Measurements from ENCODE around the gene PWWP2B.
"Not testable (repeated sequence)": the region's sequence is repeated elsewhere in the genome, so short reads cannot be mapped to it uniquely, and the experiment has no call there.

The PWWP2B gene

DNA sequence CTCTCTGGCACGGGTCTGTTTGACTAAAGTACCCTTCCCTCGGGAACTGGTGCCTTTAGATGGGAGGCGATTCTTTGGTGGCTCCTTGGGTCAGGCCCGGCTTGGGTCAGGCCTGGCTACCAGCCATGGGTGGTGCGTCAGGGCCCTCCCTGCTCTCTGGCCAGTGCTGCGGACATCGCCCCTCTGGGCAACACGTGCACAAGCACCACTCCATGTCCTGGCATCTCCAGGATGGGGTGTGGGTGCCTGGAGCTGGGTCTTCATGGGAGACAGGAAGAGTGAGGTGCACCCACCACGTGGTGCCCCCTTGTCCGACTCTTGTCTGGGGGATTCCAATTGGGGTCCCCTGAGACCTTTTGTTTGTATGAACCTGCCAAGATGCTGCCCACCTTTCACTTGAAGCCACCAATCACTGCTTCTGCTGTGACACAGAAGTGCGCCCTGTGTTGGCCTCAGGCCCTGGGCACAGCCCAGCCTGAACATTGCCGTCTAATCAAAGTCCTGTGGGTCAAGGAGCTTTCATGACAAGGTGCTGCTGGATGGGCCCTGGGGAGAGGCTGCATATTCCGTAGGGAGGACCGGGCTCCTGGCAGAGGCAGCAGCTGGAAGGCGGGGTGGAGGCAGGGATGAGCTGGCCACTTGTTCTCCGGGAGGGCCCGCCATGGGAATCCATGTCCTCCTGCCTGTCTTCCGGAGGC, 11.1 kb upstream of the PWWP2B start:
- no peak for DNase-seq (ENCODE audit: low read depth, low spot score)
- POLR2A ChIA-PET: no interaction called here
- CTCF ChIA-PET: interaction anchor here (1.5 kb wide), 1 partner anchor 25 kb away, joined by 3 read pairs; no protein-coding TSS in a partner anchor
- H3K4me3 ChIP-seq (ENCODE audit: low read depth, low read length): no peak overlapping the region
- no peak for TF ChIP-seq CTCF (IDR thresholded peaks at IDR 0.05; ENCODE audit: insufficient read depth, low read length, missing control alignments)

DNA sequence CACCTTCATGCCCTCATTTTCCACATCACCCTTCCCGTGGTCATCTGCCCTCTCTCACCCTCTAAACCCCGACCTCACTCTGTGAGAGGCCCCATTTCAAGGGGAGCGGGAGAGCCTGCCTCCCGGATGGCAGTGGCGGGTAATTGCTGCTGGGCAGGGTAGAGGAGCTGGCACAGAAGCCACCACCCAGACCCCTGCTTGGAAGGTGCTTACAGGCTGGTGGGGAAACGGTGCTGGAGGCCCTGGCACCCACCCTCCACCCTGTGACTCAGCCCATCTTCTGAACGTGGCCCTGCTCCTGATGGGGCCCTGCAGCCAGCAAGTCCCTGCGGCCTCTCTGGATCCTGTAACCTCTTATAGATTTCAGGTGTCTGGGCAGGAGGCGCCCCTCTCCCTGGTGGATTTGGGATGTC, 10.6 kb upstream of the PWWP2B start:
- no peak overlapping the region for H3K4me3 ChIP-seq (ENCODE audit: low read depth, low read length)
- TF ChIP-seq CTCF (IDR thresholded peaks at IDR 0.05; ENCODE audit: insufficient read depth, low read length, missing control alignments): no peak
- no peak for DNase-seq (ENCODE audit: low read depth, low spot score)
- ChIA-PET CTCF (interaction anchor here (1.5 kb wide), 1 partner anchor 25 kb away, joined by 3 read pairs; no protein-coding TSS in a partner anchor), POLR2A (no interaction called here)

DNA sequence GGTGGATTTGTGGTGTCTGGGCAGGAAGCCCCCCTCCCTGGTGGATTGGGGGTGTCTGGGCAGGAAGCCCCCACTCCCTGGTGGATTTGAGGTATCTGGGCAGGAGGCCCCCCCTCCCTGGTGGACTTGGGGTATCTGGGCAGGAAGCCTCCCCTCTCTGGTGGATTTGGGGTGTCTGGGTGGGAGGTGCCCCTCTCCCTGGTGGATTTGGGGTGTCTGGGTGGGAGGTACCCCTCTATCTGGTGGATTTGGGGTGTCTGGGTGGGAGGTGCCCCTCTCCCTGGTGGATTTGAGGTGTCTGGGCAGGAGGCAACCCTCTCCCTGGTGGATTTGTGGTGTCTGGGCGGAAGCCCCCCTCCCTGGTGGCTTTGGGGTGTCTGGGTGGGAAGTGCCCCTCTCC, 10.1 kb upstream of the PWWP2B start:
- H3K4me3 ChIP-seq (ENCODE audit: low read depth, low read length); POLR2A ChIA-PET; DNase-seq (ENCODE audit: low read depth, low spot score): not testable (repeated sequence)
- CTCF ChIA-PET: interaction anchor here (0.7 to 0.9 kb wide), 2 partner anchors 24 to 61 kb away, joined by 4 to 5 read pairs; no protein-coding TSS in a partner anchor

DNA sequence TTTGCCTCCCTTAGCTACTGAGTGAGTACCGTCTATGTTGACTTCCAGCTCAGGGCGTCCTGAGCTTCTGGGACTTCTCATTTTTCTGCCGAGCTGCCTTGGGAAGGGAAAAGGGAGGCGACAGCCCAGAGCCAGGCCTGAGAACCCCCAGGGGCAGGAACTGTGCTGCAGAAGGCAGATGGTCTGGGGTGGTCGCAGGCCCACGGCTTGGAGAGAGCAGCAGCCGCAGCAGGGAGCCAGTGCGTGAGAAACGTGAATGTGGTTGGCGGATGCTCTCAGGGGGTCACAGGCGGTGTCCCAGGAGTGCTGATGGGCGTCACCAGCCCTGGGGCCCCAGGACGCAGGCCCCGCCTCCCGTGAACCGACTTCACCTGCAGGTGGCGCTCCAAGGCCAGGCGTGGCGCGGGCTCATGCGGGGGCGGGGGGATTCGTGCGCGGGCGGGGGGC, 9.2 kb upstream of the PWWP2B start:
- no peak overlapping the region for H3K4me3 ChIP-seq (ENCODE audit: low read depth, low read length)
- peak; percentile 86 for TF ChIP-seq CTCF (IDR thresholded peaks at IDR 0.05; ENCODE audit: insufficient read depth, low read length, missing control alignments)
- ChIA-PET POLR2A (no interaction called here), CTCF (interaction anchor here (0.7 to 1.0 kb wide), 5 partner anchors 10 to 66 kb away, joined by 4 to 6 read pairs (median 5); no protein-coding TSS in a partner anchor)
- DNase-seq (ENCODE audit: low read depth, low spot score): no peak

- TF ChIP-seq CTCF (IDR thresholded peaks at IDR 0.05; ENCODE audit: insufficient read depth, low read length, missing control alignments): no peak
- DNase-seq (ENCODE audit: low read depth, low spot score): no peak
- ChIA-PET POLR2A (no interaction called here), CTCF (interaction anchor here (1.0 kb wide), 1 partner anchor 65 kb away, joined by 4 read pairs; no protein-coding TSS in a partner anchor)
- no peak overlapping the region for H3K4me3 ChIP-seq (ENCODE audit: low read depth, low read length)
Observed at GRCh38 chr10:132388891-132389432, 8.0 kb upstream of the PWWP2B start.

- TF ChIP-seq CTCF (IDR thresholded peaks at IDR 0.05; ENCODE audit: insufficient read depth, low read length, missing control alignments): no peak
- no peak for DNase-seq (ENCODE audit: low read depth, low spot score)
- ChIA-PET POLR2A (interaction anchor here (0.6 kb wide), 1 partner anchor 159 kb away, joined by 4 read pairs; no protein-coding TSS in a partner anchor), CTCF (interaction anchor here (1.0 kb wide), 1 partner anchor 64 kb away, joined by 4 read pairs; no protein-coding TSS in a partner anchor)
- no peak overlapping the region for H3K4me3 ChIP-seq (ENCODE audit: low read depth, low read length)
Observed at GRCh38 chr10:132389433-132390169, 7.4 kb upstream of the PWWP2B start.

Measured in AG04449 (cell line).